Measurements from ENCODE around the gene BIN1.

Gene BIN1

DNA sequence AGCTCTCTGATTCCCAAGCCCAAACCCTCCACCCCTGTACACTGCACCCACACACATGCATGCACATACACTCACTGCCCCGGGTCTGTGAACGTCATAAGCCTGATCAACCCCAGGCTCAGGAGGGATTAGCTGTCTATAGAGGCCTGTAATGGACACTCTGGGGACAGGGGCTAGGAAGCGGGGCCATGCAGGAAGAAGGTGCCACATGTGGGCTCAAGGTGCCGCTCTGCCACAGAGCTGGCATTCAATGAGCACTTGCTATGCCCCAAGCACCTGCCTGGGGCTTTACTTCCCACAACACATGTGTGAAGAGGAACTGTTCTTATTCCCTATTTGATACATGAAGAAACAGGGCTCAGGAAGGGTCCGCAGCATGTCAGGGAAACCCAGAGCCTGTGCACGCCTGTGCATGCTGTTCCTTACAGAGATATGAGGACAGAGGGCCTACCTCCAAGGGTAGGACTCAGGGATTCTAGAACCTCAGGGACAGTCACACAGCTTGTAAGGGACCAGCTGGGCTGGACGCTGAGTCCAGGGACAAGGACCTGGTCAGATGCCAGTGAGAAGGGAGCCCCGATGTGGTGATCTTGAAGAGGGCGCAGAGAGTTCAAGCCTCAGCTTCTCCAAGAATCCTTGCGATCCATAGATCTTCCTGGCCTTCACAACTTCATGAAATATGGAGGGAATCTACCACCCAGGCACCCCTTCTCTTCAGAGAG is 5.0 kb downstream of the BIN1 start:
- Histone ChIP-seq H3K4me1 (ENCODE audit: control insufficient read depth in 1 of 2, insufficient read depth in 2 of 2, low read length in 2 of 2) (peaks cover 22 to 23% of the 10 kb centered on the region in 2 donors), H3K36me3 (ENCODE audit: control insufficient read depth in 1 of 2, insufficient read depth in 2 of 2, low read length in 2 of 2) (no peaks in the 10 kb centered on the region), H3K27me3 (ENCODE audit: low read depth, low read length) (no peaks in the 10 kb centered on the region), H3K4me3 (ENCODE audit: low read depth in 1 of 2, low read length in 2 of 2) (no peak overlapping the region), H3K9me3 (ENCODE audit: control insufficient read depth in 1 of 2, low read length in 2 of 2) (no peaks in the 10 kb centered on the region), H3K27ac (ENCODE audit: low read length) (no peak overlapping the region)

DNA sequence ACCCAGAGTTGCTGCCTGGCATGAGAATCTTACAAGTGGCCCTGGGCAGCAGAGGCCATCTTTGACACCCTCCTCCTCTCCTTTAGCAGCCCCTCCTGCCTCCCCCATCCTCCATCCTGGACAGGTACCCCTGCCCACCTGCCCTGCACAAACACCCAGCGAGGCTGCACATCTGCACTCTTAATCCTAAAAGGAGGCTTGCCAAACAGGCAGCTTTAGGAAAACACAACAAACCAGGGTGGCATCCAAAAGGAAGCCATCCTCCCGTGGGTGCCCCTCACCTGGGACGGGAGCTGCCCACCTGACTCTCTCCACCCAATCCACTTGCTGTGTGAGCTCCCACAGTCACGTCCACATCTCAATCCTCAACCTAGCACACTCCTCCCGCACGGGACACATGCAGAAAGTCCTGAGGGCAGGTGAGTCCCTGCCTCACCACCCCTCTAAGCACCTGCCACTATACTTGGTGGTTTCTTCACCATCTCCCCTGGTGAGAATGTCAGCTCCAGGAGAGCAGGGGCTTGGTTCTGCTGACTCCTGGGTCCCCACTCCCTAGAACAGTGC is 5.8 kb downstream of the BIN1 start:
- H3K36me3 ChIP-seq (ENCODE audit: control insufficient read depth in 1 of 2, insufficient read depth in 2 of 2, low read length in 2 of 2), result no peaks in the 10 kb centered on the region
- H3K4me1 ChIP-seq (ENCODE audit: control insufficient read depth in 1 of 2, insufficient read depth in 2 of 2, low read length in 2 of 2), result peaks cover 27 to 29% of the 10 kb centered on the region in 2 donors
- H3K9me3 ChIP-seq (ENCODE audit: control insufficient read depth in 1 of 2, low read length in 2 of 2), result no peaks in the 10 kb centered on the region
- no peaks in the 10 kb centered on the region for H3K27me3 ChIP-seq (ENCODE audit: low read depth, low read length)
- H3K4me3 ChIP-seq (ENCODE audit: low read depth in 1 of 2, low read length in 2 of 2), result no peak overlapping the region
- H3K27ac ChIP-seq (ENCODE audit: low read length), result peak overlapping the region; percentile 39

DNA sequence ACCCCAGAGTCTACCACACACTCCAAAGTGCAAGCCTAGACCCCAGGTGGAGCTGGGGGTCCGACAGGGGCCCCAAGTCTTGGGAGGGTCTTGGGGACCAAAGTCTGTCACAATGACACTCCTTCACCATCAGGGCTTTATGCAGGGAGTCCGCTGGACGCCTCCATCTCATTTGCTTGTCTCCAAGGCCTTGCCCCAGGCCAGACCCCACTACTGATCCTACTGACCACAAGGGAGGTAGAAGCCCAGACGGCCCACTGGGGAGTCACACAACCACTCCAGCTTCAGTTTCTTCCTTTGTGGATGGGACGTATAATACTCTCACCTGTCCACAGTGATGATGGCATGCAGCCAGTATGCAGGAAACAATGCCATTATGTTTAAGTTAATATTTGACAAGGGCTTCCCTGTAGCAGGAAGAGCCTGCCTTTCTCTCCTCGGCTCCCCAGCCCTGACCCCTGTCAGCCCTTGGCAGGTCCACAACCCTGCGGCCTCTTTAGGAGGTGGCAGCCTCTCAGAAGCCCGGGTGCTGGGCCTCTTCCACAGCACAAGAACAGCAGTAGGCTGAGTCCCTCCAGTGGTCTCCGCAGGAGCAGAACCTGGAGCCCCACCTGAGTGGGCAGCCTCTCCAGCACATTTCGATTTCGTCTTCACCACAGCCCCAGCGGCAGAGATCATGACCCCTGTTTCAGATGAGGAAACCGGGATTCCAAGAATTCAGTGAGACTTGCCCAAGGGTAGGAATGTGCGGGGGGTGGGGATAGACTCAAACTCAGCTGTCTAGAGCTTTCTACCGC is 6.5 kb downstream of the BIN1 start:
- no peak overlapping the region for H3K4me3 ChIP-seq (ENCODE audit: low read depth in 1 of 2, low read length in 2 of 2)
- H3K27ac ChIP-seq (ENCODE audit: low read length), result peak overlapping the region; percentile 39
- H3K36me3 ChIP-seq (ENCODE audit: control insufficient read depth in 1 of 2, insufficient read depth in 2 of 2, low read length in 2 of 2), result no peaks in the 10 kb centered on the region
- peaks cover 28 to 29% of the 10 kb centered on the region in 2 donors for H3K4me1 ChIP-seq (ENCODE audit: control insufficient read depth in 1 of 2, insufficient read depth in 2 of 2, low read length in 2 of 2)
- H3K27me3 ChIP-seq (ENCODE audit: low read depth, low read length), result no peaks in the 10 kb centered on the region
- H3K9me3 ChIP-seq (ENCODE audit: control insufficient read depth in 1 of 2, low read length in 2 of 2), result no peaks in the 10 kb centered on the region

DNA sequence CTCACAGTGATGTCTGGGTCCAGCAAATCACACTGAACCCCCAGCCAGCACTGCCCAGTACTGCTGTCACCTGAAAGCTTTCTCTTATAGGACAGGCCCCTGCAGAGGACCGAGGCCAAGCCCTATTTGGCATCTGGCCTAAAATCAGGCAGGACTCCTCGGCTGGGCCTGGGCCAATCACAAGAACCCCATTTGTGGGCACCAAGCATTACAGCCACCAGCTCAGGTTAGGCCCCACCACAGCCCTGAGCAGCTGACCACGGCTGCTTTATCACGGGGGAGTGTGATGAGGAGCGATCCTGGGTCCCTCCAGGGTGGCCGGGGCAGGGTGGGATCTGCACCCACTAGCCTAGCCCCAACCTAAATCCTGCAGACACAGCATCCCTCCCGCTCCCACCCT is 8.2 kb downstream of the BIN1 start:
- H3K4me1 ChIP-seq (ENCODE audit: control insufficient read depth in 1 of 2, insufficient read depth in 2 of 2, low read length in 2 of 2), result peaks cover 25 to 33% of the 10 kb centered on the region in 2 donors

DNA sequence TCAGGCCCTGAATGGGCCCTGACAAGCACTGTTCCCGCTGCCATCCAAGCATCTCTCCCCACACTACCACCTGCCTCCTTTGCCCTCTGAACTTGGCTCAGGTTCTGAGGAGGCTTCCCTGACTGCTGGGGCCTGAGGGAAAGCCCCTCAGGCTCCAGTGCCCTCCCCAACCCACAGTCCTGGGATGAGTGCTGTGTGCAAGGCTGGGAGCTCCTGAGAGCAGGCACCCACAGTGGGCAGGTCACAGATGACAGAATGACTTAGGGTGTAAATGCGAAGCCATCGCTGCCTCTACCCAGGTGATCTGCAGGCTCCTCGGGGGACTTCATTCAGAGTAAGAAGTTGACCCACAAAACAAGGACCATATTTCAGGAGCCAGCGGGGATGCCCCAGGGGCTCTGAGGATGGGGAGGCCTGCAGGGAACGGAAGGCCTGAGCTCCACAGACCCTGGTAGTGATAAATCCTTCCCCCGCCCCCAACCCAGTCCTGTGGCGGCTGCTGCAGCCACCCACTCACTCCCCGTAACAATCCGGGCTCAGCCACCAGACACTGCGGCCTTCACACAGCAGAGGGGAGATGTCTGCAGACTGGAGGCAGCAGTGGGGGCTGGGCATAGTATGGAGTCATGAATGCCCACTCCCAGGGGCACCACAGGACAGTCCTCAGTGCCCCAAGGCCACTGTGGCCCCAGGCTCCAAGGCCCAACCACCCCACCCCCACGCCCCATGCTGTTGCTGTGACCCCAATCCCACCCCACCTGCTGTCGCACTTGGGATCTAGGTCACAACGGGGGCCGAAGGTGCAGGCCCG is 8.9 kb downstream of the BIN1 start:
- Histone ChIP-seq H3K4me1 (ENCODE audit: control insufficient read depth in 1 of 2, insufficient read depth in 2 of 2, low read length in 2 of 2) (peaks cover 24 to 34% of the 10 kb centered on the region in 2 donors), H3K36me3 (ENCODE audit: control insufficient read depth in 1 of 2, insufficient read depth in 2 of 2, low read length in 2 of 2) (no peaks in the 10 kb centered on the region), H3K4me3 (ENCODE audit: low read depth in 1 of 2, low read length in 2 of 2) (no peak overlapping the region), H3K27me3 (ENCODE audit: low read depth, low read length) (no peaks in the 10 kb centered on the region), H3K27ac (ENCODE audit: low read length) (no peak overlapping the region), H3K9me3 (ENCODE audit: control insufficient read depth in 1 of 2, low read length in 2 of 2) (no peaks in the 10 kb centered on the region)

More for the DNA sequence above, 8.2 kb downstream of the BIN1 start:
- Histone ChIP-seq H3K9me3 (ENCODE audit: control insufficient read depth in 1 of 2, low read length in 2 of 2) (no peaks in the 10 kb centered on the region), H3K27ac (ENCODE audit: low read length) (no peak overlapping the region), H3K36me3 (ENCODE audit: control insufficient read depth in 1 of 2, insufficient read depth in 2 of 2, low read length in 2 of 2) (no peaks in the 10 kb centered on the region), H3K27me3 (ENCODE audit: low read depth, low read length) (no peaks in the 10 kb centered on the region), H3K4me3 (ENCODE audit: low read depth in 1 of 2, low read length in 2 of 2) (no peak overlapping the region)

DNA sequence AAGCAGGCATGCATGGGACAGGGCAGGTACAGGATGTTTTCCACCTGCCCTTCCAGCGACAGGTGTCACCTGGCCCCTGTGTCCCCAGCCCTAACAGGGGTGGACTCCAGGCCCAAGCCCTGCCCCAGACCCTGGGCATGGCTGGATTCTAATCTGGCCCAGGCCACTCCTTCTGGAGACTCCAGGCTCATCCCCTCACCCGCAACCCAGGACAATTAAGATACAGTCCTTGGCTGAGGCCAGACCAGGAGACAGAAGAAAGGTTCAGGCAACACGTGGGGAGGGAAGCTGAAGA is 9.5 kb downstream of the BIN1 start:
- Histone ChIP-seq H3K9me3 (ENCODE audit: control insufficient read depth in 1 of 2, low read length in 2 of 2) (no peaks in the 10 kb centered on the region), H3K36me3 (ENCODE audit: control insufficient read depth in 1 of 2, insufficient read depth in 2 of 2, low read length in 2 of 2) (no peaks in the 10 kb centered on the region), H3K27ac (ENCODE audit: low read length) (no peak overlapping the region), H3K4me1 (ENCODE audit: control insufficient read depth in 1 of 2, insufficient read depth in 2 of 2, low read length in 2 of 2) (peaks cover 24 to 34% of the 10 kb centered on the region in 2 donors), H3K27me3 (ENCODE audit: low read depth, low read length) (no peaks in the 10 kb centered on the region), H3K4me3 (ENCODE audit: low read depth in 1 of 2, low read length in 2 of 2) (no peak overlapping the region)

DNA sequence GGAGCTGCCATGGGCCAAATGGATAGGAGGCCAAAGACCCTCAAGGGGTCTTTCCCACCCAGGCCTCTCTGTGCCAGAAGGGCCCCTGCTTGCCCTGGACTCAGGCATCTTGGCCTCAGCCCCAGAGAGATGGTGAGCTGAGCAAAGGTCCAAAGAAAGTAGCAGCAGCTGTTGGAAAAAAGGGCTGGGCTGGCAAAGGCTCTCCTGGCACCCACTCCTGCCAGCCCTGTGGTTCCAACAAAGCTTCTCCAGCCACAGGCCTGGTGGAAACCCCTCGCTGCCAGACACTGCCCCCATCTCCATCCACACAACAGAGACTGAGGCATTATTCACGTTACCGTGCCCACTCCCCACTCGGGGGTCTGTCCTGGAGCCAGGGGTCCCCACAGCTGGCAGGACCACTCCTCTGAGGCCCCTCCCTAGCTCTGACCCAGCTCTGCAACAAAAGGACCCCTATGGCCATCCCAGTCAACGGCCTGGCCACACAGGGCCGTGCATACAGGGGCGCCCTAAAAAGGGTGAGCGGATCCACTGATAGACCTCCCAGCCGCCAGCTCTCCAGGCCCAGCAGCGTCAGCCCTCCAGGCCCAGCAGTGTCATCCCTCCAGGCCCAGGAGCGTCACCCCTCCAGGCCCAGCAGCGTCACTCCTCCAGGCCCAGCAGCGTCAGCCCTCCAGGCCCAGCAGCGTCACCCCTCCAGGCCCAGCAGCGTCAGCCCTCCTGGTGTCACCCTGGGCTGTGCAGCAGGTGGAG is 10.1 kb downstream of the BIN1 start:
- peak overlapping the region; percentile 31 for H3K27ac ChIP-seq (ENCODE audit: low read length)
- H3K9me3 ChIP-seq (ENCODE audit: control insufficient read depth in 1 of 2, low read length in 2 of 2), result no peaks in the 10 kb centered on the region
- no peaks in the 10 kb centered on the region for H3K27me3 ChIP-seq (ENCODE audit: low read depth, low read length)
- H3K4me1 ChIP-seq (ENCODE audit: control insufficient read depth in 1 of 2, insufficient read depth in 2 of 2, low read length in 2 of 2), result peaks cover 24 to 34% of the 10 kb centered on the region in 2 donors
- no peaks in the 10 kb centered on the region for H3K36me3 ChIP-seq (ENCODE audit: control insufficient read depth in 1 of 2, insufficient read depth in 2 of 2, low read length in 2 of 2)
- H3K4me3 ChIP-seq (ENCODE audit: low read depth in 1 of 2, low read length in 2 of 2), result no peak overlapping the region

DNA sequence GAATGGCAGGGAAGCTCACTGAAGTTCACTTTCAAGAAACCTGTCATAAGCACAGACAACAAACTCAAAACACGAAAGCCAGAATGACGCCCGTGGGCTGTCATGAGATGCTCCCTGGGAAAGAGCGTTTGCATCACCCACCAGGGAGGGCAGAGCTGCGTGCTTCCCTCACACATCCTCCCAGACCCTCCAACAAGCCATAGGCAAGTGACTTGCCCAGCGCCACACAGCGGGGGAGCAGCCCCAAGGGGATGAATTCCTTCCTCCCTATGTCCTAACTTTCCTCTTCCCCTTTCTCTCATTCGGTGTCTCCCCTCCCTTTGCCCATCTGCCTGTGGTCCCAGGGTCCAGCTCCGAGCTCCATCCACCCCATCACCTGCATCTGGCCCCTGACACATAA is 10.7 kb downstream of the BIN1 start:
- Histone ChIP-seq H3K27ac (ENCODE audit: low read length) (peak overlapping the region; percentile 31), H3K9me3 (ENCODE audit: control insufficient read depth in 1 of 2, low read length in 2 of 2) (no peaks in the 10 kb centered on the region), H3K4me3 (ENCODE audit: low read depth in 1 of 2, low read length in 2 of 2) (no peak overlapping the region), H3K4me1 (ENCODE audit: control insufficient read depth in 1 of 2, insufficient read depth in 2 of 2, low read length in 2 of 2) (peaks cover 24 to 28% of the 10 kb centered on the region in 2 donors), H3K36me3 (ENCODE audit: control insufficient read depth in 1 of 2, insufficient read depth in 2 of 2, low read length in 2 of 2) (no peaks in the 10 kb centered on the region), H3K27me3 (ENCODE audit: low read depth, low read length) (no peaks in the 10 kb centered on the region)

DNA sequence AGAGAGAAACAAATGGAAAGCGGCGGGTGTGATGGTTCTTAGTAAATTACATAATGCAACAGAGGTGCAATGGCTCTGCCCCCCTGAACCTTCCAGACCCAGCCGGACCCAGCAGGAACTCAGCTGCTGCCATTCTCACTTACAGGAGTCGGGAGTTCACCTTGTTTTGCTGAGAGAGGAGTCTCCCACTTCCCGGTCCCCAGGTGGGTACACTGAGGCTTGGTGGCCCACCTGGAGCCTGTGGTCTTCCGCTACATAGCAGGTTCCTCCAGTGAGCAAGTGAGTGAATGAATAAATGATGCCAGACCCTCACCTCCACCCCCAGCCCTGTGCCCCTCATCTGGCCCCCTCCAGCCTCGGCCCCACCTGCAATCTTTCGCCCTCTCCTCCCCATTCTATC is 11.2 kb downstream of the BIN1 start:
- Histone ChIP-seq H3K4me1 (ENCODE audit: control insufficient read depth in 1 of 2, insufficient read depth in 2 of 2, low read length in 2 of 2) (peaks cover 24 to 25% of the 10 kb centered on the region in 2 donors), H3K4me3 (ENCODE audit: low read depth in 1 of 2, low read length in 2 of 2) (no peak overlapping the region), H3K27me3 (ENCODE audit: low read depth, low read length) (no peaks in the 10 kb centered on the region), H3K36me3 (ENCODE audit: control insufficient read depth in 1 of 2, insufficient read depth in 2 of 2, low read length in 2 of 2) (no peaks in the 10 kb centered on the region), H3K27ac (ENCODE audit: low read length) (no peak overlapping the region), H3K9me3 (ENCODE audit: control insufficient read depth in 1 of 2, low read length in 2 of 2) (no peaks in the 10 kb centered on the region)

DNA sequence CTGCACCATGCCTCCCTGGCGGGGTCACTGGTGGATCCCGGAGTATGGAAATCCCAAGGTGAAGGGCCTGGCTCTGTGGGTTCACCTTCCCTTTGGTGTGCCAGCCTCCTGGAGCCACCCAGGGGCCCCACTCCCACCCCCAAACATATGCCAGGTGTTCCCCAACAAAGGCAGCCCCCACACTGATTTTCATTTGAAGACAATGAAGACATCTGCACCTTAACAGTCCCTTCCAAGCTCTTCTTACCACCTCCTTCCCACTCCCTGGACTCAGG is 11.7 kb downstream of the BIN1 start:
- H3K4me3 ChIP-seq (ENCODE audit: low read depth in 1 of 2, low read length in 2 of 2), result no peak overlapping the region
- no peak overlapping the region for H3K27ac ChIP-seq (ENCODE audit: low read length)
- H3K36me3 ChIP-seq (ENCODE audit: control insufficient read depth in 1 of 2, insufficient read depth in 2 of 2, low read length in 2 of 2), result no peaks in the 10 kb centered on the region
- H3K27me3 ChIP-seq (ENCODE audit: low read depth, low read length), result no peaks in the 10 kb centered on the region
- peaks cover 21 to 24% of the 10 kb centered on the region in 2 donors for H3K4me1 ChIP-seq (ENCODE audit: control insufficient read depth in 1 of 2, insufficient read depth in 2 of 2, low read length in 2 of 2)
- no peaks in the 10 kb centered on the region for H3K9me3 ChIP-seq (ENCODE audit: control insufficient read depth in 1 of 2, low read length in 2 of 2)
